Spinal cord (tissue), 10 donors: Measurements from ENCODE around the gene ME2. TPM values are rescaled to one million over a fixed set of nuclear protein-coding genes. Genes with fewer than 3 reads are reported as not detected.
"Not testable (repeated sequence)": the region's sequence is repeated elsewhere in the genome, so short reads cannot be mapped to it uniquely, and the experiment has no call there.

Source experiments
- DNase-seq, 6 donors: peaks; one replicate each; pipeline versions ENCODE4 v3.0.0 to v3.0.0-alpha.2; 2013 to 2015; ENCODE audit warnings: low spot score in 6 of 6, low read depth in 4 of 6
- H3K27ac ChIP-seq: one replicate; pipeline ENCODE4 v1.5.1; 2013; ENCODE audit warnings: low read depth, low read length, control low read depth
- H3K27me3 ChIP-seq: one replicate; pipeline ENCODE4 v1.6.1; 2013; ENCODE audit warnings: low read length; ENCODE audit not compliant: control insufficient read depth, insufficient read depth
- H3K36me3 ChIP-seq: one replicate; pipeline ENCODE4 v1.6.1; 2013; ENCODE audit warnings: low read length; ENCODE audit not compliant: control insufficient read depth, insufficient read depth
- H3K4me1 ChIP-seq: one replicate; pipeline ENCODE4 v1.6.1; 2013; ENCODE audit warnings: low read length; ENCODE audit not compliant: control insufficient read depth, insufficient read depth
- H3K4me3 ChIP-seq: one replicate; pipeline ENCODE4 v1.5.1; 2013; ENCODE audit warnings: low read depth, low read length, control low read depth
- H3K9me3 ChIP-seq: one replicate; pipeline ENCODE4 v1.6.1; 2013; ENCODE audit warnings: low read length; ENCODE audit not compliant: control insufficient read depth, insufficient read depth
- WGBS: methylation state at CpG from one replicate; pipeline ENCODE4 v1.1.5; 2013; ENCODE audit warnings: missing lambda C conversion rate; ENCODE audit not compliant: insufficient coverage; 5-methylcytosine and 5-hydroxymethylcytosine counted together
- polyA plus RNA-seq, 2 donors: library from polyadenylated mRNA; unstranded; fragments of 120-200 nt; gene quantifications; one replicate each; pipeline ENCODE4 v1.2.1, GENCODE V29; 2013; ENCODE audit not compliant: insufficient read length in 2 of 2
- total RNA-seq, 2 donors: library from RNA; depleted of rRNA in 1 of 2; stranded (reverse); fragments of 120-200 nt in 1 of 2; fragments of >200 nt in 1 of 2; gene quantifications; one replicate each; pipeline versions ENCODE4 v1.2.3 to v1.2.4, GENCODE V29; 2013 to 2014
- donor health status: healthy.

ME2 gene
- total and polyA plus RNA-seq, 4 donors: 55.2 to 83.7 (median 65.9) TPM

DNA sequence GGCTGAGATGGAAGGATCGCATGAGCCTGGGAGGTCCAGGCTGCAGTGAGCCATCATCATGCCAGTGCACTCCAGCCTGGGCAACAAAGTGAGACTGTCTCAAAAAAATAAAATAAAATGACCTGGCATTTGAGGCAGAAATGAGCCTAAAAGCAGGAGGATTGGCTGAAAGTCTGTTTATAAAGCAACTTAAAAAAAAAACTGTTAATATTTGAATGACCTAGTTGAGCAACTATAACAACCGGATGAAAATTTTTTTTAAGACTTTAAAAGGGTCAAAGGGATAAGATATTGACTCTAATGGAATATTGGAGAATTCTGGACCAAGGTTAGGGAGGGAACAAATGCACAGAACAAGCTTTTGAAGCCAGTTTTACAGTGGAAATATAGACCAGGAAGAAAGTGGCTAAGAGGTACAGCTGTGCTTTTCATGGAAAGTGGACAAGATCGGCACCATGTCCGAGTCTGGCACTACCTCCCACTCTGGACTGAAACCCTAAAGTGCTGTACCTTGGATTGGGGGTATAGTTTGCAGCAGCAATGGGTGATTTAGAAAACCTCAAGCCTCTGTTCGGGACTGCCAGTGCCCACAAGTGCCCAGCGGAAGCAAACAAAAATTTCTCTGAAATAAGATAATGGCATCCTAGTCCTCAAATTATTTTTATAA is 55.8 kb downstream of the ME2 start:
- peaks cover 2% of the 10 kb centered on the region for H3K36me3 ChIP-seq
- H3K27me3 ChIP-seq: no peaks in the 10 kb centered on the region
- no peaks in the 10 kb centered on the region for H3K4me1 ChIP-seq
- no peak overlapping the region for H3K4me3 ChIP-seq
- no peak for DNase-seq
- no peaks in the 10 kb centered on the region for H3K9me3 ChIP-seq
- H3K27ac ChIP-seq: no peak overlapping the region
- WGBS: 91% methylated on average over 4 of the region's 6 CpGs

DNA sequence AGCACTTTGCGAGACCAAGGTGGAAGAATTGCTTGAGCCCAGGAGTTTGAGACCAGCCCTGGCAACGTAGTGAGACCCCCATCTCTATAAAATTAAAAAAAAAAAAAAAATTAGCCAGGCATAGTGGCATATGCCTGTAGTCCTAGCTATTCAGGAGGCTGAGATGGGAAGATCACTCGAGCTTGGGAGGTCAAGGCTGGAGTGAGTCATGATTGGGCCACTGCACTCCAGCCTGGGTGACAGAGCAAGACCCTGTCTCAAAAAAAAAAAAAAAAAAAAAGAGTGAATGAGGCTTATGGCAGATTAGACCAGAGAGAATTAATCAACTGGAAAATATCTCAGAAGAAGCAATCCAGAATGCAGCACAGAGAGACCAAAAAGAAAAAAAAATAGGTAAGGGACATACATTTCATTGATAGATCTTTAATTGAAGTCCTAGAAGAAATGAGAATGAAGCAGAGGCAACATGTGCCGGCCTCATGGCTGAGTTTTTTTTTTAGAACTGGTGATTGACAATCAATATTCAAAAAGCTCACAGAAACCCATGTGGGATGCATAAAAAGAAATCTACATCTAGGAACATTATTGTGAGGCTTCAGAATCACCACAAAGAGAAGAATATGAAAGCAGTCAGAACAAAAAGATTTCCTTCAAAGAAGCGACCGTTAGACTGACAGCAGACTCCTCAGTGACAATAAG is 56.7 kb downstream of the ME2 start:
- Histone ChIP-seq H3K27me3 (no peaks in the 10 kb centered on the region), H3K36me3 (peaks cover 2% of the 10 kb centered on the region), H3K4me1 (no peaks in the 10 kb centered on the region), H3K4me3 (no peak overlapping the region), H3K27ac (no peak overlapping the region), H3K9me3 (no peaks in the 10 kb centered on the region)
- no peak for DNase-seq
- 80% methylated on average over 1 of the region's 6 CpGs for WGBS

DNA sequence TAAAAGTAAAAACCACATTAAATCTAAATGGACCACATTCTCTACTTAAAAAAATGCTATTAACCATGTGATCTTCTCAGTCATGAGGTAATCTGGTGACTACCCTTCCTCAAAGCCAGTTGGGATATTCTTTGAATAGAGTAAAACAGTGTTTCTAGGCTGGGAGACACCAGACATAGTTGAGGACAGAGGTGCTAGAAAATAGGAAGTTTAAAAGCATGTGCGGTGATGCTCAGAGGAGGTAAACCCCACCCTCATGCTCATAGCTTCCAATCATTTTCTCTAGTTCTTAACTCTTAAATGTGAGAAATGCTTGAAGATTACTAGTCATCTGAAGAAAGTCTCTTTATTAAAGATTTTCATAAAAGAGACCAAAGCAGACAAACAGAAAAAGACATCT is 58.3 kb downstream of the ME2 start:
- no CpG with 5 or more reads among the region's 1 CpG for WGBS
- H3K36me3 ChIP-seq: peaks cover 5% of the 10 kb centered on the region
- H3K27ac ChIP-seq: no peak overlapping the region
- no peaks in the 10 kb centered on the region for H3K27me3 ChIP-seq
- H3K4me1 ChIP-seq: no peaks in the 10 kb centered on the region
- no peaks in the 10 kb centered on the region for H3K9me3 ChIP-seq
- no peak overlapping the region for H3K4me3 ChIP-seq
- no peak for DNase-seq

DNA sequence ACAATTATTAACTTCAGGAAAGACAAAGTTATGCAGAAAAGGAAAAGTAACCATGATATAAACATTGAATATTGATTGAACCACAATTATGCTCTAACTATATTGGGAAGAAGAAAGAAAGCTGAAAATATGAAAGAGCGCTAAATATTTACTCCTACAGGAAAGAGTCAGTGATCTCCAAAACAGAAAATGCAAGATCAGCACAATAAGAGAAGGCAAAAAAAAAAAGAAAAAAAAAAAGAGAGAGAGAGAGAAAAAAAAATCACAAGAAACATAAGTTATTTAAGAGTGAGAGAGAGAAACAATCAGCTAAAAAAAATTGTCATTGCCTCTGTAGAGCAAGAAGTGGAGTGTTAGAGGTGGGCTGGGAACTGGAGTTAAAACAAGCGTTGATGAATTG is 60.0 kb downstream of the ME2 start:
- Histone ChIP-seq H3K27ac (no peak overlapping the region), H3K9me3 (no peaks in the 10 kb centered on the region), H3K4me3 (no peak overlapping the region), H3K36me3 (peaks cover 4% of the 10 kb centered on the region), H3K4me1 (no peaks in the 10 kb centered on the region), H3K27me3 (no peaks in the 10 kb centered on the region)
- DNase-seq: no peak
- no CpG with 5 or more reads among the region's 2 CpGs for WGBS

DNA sequence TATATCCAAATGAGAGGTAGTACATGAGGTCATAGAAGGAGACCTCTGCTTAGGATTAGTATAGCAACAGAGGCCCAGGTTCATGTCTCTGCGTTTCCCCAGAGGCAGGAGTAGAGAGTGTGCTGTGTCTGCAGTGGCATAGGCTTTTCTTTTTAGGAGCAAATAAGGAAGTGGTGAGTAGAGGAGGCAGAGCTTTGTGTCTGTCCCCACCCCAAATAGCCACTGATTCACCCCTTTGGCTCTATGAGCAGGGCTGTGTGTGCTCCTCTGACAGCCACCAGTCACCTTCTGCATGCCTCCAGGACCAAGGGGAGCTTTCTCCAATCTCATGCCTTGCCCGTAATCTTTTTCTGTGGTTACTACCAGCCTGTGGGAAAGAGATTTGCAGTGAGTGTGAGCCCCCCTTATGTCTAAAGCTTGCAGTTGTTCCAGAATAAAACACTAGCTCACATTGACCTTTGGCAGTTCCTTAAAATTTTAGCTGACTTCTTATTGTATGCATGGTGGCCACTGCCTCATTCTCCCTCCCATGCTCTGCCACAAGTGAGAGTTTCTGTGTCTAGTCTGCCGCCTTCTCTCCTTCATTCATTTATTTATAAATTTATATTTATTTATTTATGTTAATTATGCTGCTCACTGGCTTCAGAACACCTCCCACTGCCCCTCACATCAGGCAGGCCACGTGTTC is 65.5 kb downstream of the ME2 start:
- no peak for DNase-seq
- H3K27ac ChIP-seq: no peak overlapping the region
- no peak overlapping the region for H3K4me3 ChIP-seq
- no peaks in the 10 kb centered on the region for H3K27me3 ChIP-seq
- 80% methylated on average over 1 of the region's 4 CpGs for WGBS
- H3K36me3 ChIP-seq: peaks cover 12% of the 10 kb centered on the region
- H3K9me3 ChIP-seq: no peaks in the 10 kb centered on the region
- H3K4me1 ChIP-seq: no peaks in the 10 kb centered on the region

DNA sequence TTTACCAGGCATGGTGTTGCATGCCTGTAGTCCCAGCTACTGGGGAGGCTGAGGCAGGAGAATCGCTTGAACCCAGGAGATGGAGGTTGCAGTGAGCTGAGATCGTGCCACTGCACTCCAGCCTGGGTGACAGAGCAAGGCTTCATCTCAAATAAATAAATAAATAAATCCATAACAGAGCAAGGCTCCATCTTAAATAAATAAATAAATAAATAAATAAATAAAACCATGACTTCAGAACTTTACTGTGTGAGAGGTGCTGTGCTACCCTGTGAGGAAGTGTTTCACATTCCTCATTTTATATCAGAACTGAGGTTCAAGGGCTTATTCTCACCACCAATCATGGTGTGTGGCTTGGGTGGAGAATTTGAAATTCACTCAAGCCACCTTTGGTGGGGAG is 67.0 kb downstream of the ME2 start:
- not testable (repeated sequence) for DNase-seq, H3K27me3 ChIP-seq, H3K9me3 ChIP-seq, H3K27ac ChIP-seq, H3K4me3 ChIP-seq, H3K4me1 ChIP-seq
- peaks cover 12% of the 10 kb centered on the region for H3K36me3 ChIP-seq
- no CpG with 5 or more reads among the region's 2 CpGs for whole genome bisulfite sequencing

DNA sequence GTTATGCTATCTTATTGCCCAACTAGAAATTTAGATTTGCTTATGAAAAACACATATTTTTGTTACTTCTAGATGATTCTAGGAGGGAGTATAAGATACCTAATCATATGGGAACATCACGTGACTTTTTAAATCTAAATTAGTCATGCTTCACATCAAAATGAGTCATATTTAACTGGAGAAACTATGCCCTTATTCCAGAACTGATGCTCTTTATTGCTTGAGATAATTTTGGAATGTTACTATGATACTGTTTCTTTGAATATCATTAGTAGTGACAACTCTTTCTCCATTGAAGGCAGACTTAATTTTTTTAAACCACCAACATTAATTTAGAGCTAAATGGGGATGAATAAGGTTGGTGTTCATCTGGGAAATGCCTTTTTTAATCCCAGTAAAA is 69.0 kb downstream of the ME2 start:
- no CpG with 5 or more reads among the region's 1 CpG for WGBS
- no peak overlapping the region for H3K27ac ChIP-seq

DNA sequence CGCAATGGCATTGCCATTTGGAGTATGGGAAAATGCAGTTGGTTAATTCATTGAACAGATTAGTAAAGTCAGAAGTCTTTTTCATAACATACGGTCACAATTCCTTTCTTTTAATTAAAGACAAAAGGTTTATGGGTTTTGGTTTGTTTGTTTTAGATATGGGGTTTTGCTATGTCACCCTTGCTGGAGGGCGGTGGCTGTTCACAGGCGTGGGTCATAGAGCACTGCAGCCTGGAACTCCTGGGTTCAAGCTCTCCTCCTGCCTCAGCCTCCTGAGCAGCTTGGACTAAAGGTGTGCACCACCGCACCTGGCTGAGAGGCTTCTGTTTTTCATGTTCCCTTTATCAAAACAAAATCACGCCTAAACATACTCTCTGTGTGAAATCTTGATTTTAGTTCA is 70.3 kb downstream of the ME2 start:
- Histone ChIP-seq H3K4me1 (no peaks in the 10 kb centered on the region), H3K36me3 (peaks cover 6% of the 10 kb centered on the region), H3K27ac (no peak overlapping the region), H3K9me3 (no peaks in the 10 kb centered on the region), H3K27me3 (no peaks in the 10 kb centered on the region), H3K4me3 (no peak overlapping the region)
- no CpG with 5 or more reads among the region's 6 CpGs for WGBS
- DNase-seq: no peak

More for the DNA sequence above, 69.0 kb downstream of the ME2 start:
- Histone ChIP-seq H3K9me3 (no peaks in the 10 kb centered on the region), H3K27me3 (no peaks in the 10 kb centered on the region), H3K36me3 (peaks cover 10% of the 10 kb centered on the region), H3K4me3 (no peak overlapping the region), H3K4me1 (no peaks in the 10 kb centered on the region)
- DNase-seq: no peak

DNA sequence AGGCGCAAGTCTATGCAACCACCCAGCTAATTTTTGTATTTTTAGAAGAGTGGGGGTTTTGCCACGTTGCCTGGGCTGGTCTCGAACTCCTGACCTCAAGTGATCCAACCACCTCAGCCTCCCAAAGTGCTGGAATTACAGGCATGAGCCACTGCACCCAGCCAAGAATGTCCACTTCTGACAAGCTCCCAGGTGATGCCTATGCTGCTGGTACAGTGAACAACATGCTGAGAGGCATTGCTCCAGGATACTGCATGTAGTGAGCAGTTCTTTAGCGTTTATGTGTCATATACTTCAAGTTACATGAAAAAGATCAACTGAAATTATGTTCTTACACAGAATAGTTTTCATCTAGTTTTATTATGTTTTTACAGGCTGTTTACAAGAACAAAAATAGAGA is 71.7 kb downstream of the ME2 start:
- Histone ChIP-seq H3K9me3 (no peaks in the 10 kb centered on the region), H3K4me1 (no peaks in the 10 kb centered on the region), H3K27ac (no peak overlapping the region), H3K36me3 (no peaks in the 10 kb centered on the region), H3K27me3 (no peaks in the 10 kb centered on the region), H3K4me3 (no peak overlapping the region)
- WGBS: 100% methylated on average over 1 of the region's 4 CpGs
- DNase-seq: no peak

DNA sequence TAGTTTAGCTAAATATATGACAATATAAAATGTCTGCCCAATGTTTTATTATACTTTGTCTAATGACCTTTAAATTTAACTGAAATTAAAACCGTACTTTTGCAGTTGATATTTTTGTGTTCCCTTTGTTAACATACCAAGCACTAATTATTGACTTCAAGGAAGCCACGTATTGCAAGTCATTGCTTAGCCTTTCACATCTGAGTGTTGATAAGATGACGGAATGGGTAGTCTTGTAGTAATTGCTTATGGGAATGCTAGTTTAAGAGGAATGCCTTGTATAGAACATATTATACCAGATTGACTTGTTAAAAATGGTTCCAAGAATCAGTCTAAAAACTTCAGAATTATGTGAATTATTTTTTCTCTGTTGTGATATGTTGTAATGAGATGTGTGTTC is 74.9 kb downstream of the ME2 start:
- Histone ChIP-seq H3K36me3 (no peaks in the 10 kb centered on the region), H3K4me3 (no peak overlapping the region), H3K9me3 (no peaks in the 10 kb centered on the region), H3K27me3 (no peaks in the 10 kb centered on the region), H3K27ac (no peak overlapping the region), H3K4me1 (no peaks in the 10 kb centered on the region)
- no peak for DNase-seq
- WGBS: no CpG with 5 or more reads among the region's 3 CpGs
